GM18868 (cell line): ENCODE measurements around the gene SLC24A1.
A peak's percentile ranks its signal among the peaks of the same experiment; 100 is the strongest.

Experiments used
- ATAC-seq: cut with Tn5 transposase; IDR thresholded peaks from one replicate; pipeline ENCODE4 v1.9.1; 2021; ENCODE audit warnings: mild to moderate bottlenecking, moderate library complexity; ENCODE audit not compliant: unreplicated experiment

SLC24A1 gene

GRCh38 chr15:65618560-65619109, 3.1 kb upstream of the SLC24A1 start:
- ATAC-seq, result no peak

GRCh38 chr15:65619626-65620290, 2.0 kb upstream of the SLC24A1 start:
- ATAC-seq, result no peak

- ATAC-seq, result no peak
Measured at GRCh38 chr15:65620833-65621232, 905 bp upstream of the SLC24A1 start.

GRCh38 chr15:65623103-65623502, 1.4 kb downstream of the SLC24A1 start:
- ATAC-seq, result no peak

DNA sequence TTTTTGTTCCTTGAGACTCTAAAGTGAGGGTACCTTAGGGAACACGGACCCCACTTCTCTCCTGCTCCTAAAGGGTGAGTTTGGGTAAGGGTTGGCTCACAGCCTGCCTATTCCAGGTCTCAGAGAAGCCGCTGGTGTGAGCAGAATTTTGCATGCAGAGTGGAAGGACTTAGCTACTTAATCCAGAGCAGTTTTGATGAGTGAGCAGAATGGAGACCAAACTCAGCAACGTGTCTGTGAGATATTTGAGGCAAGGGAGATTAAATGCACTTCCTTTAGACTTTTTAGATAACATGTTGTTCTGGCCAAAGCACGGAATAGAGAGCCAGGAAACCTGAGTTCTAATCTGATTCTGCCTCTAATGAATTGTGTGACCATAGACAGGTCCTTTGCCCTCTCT, 5.1 kb downstream of the SLC24A1 start:
- no peak for ATAC-seq

- no peak for ATAC-seq
Measured at GRCh38 chr15:65629548-65629947, 7.8 kb downstream of the SLC24A1 start.

DNA sequence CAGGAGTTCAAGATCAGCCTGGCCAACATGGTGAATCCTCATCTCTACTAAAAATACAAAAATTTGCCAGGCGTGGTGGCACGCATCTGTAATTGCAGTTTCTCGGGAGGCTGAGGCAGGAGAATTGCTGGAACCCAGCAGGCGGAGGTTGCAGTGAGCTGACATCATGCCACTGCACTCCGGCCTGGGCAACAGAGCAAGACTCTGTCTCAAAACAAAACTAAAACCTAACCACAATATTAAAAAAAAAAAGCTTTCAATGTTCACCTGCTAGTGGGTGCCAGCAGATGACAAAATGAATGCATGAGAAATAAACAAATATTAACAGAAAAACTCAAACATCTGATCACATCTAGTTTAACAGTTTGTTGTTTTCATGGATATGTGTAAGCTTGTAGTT, 9.0 kb downstream of the SLC24A1 start:
- ATAC-seq, result no peak

GRCh38 chr15:65631503-65631902, 9.8 kb downstream of the SLC24A1 start:
- peak; percentile 49 for ATAC-seq

- no peak for ATAC-seq
Measured at GRCh38 chr15:65632780-65633375, 11.1 kb downstream of the SLC24A1 start.

DNA sequence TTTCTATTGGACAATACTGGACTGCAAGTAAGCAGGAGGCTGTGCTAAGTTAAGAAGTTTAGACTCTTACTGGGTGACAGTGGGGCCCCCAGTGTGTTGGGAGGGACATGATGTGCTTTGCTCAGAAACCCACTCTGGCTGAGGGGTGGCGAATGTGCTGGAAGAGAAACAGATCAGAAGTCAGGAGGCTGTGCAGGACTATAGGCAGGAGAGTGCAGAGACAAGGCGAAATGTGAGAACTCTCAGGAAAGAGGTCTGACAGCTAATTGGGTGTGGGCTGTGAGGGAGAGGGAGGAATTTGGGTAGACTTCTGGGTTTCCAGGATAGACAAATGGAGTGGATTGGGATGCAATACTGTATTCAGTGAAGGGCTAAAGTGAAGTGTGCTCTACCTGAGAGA, 12.0 kb downstream of the SLC24A1 start:
- ATAC-seq, result no peak

- ATAC-seq, result no peak
Measured at GRCh38 chr15:65634356-65634755, 12.6 kb downstream of the SLC24A1 start.

GRCh38 chr15:65638109-65638508, 16.4 kb downstream of the SLC24A1 start:
- no peak for ATAC-seq

GRCh38 chr15:65638681-65639089, 16.9 kb downstream of the SLC24A1 start:
- ATAC-seq, result no peak

- ATAC-seq, result no peak
Measured at GRCh38 chr15:65639509-65639908, 17.8 kb downstream of the SLC24A1 start.

- ATAC-seq, result no peak
Measured at GRCh38 chr15:65641768-65642475, 20.2 kb downstream of the SLC24A1 start.

DNA sequence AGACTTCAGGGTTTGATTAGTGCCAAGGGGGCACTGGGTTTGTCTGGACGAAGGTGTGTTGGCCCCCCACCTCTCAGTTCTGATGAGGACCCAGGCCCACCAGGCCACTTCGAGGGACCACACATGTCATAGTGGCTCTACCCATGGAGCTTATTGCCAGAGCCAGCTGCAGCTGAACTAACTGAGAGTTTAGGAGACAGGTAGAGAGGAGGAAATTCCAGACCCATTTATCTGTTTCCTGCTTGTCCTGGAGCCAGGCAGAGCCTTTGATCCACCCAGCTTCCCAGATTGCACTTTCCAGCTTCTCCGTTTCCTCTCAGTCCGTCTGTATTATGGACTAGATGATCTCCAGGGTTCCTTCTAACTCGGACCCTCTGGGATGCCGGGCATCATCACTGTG, 20.9 kb downstream of the SLC24A1 start:
- no peak for ATAC-seq

- no peak for ATAC-seq
Measured at GRCh38 chr15:65644282-65644681, 22.5 kb downstream of the SLC24A1 start.

DNA sequence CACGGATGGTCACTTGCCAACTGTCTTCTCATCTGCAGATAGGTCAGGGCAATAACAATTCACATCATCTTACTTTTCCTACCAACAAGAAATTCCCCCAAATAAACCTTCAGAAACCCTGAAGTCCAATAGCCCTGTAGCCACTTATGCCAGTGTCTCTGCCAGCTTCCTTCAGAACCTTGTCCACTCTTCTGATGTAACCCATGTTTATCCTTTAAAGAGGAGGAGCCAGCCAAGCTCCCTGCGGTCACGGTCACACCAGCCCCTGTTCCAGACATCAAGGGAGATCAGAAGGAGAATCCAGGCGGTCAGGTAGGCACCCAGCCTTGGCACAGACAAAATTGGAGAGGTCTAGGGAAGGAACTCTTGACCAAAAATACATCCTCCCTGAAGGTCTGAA, 23.7 kb downstream of the SLC24A1 start:
- ATAC-seq, result no peak

- no peak for ATAC-seq
Measured at GRCh38 chr15:65646486-65646885, 24.7 kb downstream of the SLC24A1 start.

GRCh38 chr15:65650312-65651041, 28.7 kb downstream of the SLC24A1 start:
- ATAC-seq, result no peak

- ATAC-seq, result no peak
Measured at GRCh38 chr15:65651042-65651322, 29.2 kb downstream of the SLC24A1 start.
